Renal cortical epithelial cell (primary cell): ENCODE data around the gene FCN1. TPM values are rescaled to one million over a fixed set of nuclear protein-coding genes. Genes with fewer than 3 reads are reported as not detected.
"Not testable (repeated sequence)": the region's sequence is repeated elsewhere in the genome, so short reads cannot be mapped to it uniquely, and the experiment has no call there.

Experiments
- DNase-seq: peaks from one replicate; pipeline ENCODE4 v3.0.0-alpha.2; 2011; ENCODE audit warnings: low read depth
- total RNA-seq: library from RNA; depleted of rRNA; stranded (reverse); fragments of >200 nt; gene quantifications from 2 replicates; pipeline ENCODE4 v1.2.3, GENCODE V29; 2014

The FCN1 gene
- not detected in 2 replicates for total RNA-seq

DNA sequence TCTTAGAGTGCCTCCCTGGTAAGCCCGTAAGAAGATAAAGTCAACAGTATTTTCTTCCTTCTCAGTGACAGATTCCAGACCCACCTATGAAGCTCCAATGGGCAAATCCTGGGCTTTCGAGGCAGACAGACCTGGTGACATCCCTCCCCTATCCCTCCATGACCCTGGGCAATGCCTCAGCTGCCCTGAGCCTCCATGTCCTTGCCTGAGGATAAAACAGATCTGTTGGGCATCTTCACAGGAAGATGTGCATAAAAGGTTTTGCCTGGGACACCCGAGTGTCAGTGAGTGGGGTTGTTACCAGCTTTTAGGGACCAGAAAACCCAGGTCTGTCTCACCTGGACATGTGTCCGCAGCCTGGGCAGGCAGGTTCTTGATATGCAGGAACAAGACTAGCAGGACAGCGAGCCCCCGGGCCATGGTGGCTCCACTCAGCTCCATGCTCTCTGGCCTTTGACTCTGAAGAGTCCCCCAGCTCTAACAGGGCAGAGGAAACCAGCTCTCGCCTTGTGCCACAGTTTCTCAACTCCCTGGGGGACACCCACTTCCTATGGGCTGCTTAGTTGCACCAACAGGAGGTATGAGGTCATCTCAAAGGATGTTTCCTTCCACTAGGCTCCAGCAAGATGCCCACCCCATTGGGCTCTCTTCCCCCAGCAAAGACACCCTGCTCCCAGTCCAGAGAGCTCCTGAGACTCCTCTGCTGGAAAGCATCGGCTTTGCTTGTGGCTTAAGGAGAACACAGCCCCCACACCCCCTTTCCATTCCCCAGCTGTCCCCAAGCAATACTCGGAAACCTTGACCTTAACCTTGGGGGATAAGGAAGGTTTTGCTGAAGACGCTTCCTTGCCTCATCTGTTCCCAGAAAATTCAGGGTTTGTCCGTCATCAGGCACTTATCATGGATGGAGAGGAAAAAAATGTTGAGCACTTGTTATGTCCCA lies at the start of gene FCN1:
FCN1 (minus strand) TSS at position 482 of the 943 bp plus-strand sequence; CDS start at position 441, 41 bp downstream.
- no peak for DNase-seq

DNA sequence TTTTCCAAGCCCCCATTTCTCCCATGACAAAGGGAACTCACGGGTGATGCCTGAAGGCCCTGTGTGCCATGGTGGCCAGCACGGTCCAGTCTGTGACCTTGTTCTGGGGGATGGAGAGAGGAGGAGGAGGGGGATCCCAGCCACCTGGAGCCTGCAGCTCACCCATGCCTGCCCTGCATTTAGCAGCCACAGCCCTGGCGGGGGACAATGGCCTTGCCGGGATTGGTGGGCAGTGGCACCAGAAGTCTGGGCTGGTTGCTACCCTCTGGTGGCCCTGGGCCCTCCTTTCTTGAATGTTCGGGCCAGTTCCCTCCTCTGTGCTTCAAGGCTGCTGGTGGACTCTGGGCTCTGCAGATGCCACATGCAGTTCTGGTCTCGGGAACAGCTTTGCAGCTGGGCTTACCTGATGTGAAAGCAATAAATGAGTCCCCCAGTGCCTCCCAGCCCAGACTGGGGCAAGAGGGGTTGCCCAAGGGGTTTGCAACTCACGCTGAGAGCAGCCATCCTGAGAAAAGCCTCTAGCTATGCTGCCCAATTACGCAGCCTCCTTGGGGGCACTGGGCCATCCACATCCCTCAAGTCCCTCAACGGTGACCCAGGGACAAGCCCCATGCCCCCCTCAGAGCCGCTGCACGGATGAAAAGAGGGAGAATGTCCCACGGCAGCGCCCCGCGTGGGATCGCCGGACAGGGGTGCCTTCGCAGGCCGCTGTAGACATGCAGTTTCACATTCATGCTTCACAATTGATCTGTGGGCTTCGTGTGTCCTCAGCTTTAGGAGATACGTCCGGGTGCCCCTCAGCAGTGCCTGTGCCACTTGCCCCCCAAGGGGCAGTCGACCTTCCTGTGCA lies 49.2 kb upstream of the FCN1 start:
- no peak for DNase-seq

DNA sequence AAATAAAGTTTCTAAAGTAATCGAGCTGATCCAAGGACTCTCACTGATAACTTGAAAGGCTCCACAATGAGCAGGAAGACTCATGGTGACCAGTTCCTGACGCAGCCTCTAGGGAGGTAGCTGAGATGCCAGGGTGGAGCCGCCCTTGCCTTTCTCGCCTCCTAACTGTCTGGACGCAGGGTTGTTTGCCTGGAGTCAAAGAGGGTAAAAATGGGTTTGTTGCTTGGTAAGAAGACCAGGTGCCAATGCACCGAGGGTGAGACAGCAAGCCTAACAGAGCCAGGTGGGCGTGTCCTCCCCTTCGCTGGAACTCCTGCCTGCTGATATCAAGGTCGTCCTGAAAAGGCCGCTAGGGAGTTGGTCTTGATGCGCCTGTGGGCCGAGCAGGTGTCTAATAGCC lies 48.6 kb upstream of the FCN1 start:
- no peak for DNase-seq

DNA sequence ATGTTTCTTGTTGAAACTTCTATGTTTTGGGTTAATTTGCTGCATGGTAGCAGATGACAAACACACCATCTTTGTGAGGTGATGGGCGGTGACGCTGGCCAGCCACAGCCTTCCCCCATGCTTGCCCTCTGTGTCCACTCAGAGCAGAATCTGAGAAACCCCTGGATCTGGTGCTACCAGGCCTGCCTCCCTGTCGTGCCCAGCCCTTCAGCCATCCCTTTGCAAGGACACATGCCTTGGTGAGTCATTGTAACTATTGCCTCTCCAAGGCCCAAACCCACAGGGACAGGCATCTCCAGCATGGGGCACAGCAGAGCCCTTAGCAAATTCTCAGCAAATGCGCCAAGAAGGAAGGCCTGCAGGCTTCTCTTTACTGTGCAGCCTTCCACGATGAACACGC lies 48.1 kb upstream of the FCN1 start:
- DNase-seq: no peak

DNA sequence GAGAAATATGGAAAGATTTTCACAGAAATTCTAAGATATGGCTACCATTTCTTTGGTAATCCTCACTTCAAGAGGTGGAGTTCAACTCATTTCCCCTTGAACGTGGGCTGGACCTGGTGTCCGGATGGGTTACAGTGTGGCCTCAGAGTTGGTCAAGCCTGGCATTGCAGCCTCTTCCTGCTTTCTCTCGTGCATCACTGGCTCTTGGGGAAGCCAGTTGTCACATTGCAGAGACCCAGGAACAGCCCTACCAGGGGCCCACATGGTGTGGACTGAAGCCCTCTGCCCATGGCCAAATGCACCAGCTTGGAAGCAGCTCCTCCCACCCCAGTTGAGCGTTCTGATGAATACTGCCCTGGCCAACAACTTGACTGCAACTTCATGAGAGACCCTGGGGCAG lies 47.7 kb upstream of the FCN1 start:
- DNase-seq: no peak

DNA sequence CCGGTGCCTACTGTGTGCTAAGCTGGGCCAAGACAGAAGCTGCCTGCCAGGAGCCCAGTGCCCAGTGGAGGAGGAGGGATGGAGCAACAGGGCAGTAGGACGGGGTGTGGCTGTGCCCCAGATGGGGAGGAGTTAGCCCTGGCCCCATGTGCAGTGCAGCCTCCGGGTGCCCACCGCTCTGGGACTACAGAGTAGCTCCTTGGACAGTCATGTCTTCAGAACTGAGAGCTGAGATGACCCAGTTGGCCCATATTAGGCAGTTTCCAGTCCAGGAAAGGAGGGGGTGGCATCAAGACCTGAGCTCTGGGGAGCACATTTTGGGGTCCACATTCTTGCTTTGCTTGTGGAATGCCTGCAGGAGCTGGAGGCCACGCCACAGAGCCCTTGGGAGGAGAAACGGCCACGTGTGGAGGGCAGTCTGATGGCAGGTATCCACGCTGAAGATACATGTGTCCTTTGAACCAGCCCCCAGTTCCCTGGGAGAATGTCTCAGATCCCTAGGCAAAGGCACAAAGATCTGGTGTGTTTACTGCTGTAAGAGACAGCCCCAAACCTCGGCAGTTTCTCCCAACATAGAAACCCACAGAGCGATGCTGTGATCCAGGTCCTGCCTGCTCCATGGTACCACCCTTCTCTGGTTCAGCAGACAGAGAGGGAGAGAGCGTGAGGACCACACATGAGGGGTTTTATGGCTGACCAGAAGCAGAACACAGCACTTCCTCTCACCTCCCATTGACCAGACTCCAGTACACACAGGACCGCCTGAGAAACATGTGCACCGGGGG lies 46.8 kb upstream of the FCN1 start:
- no peak for DNase-seq

DNA sequence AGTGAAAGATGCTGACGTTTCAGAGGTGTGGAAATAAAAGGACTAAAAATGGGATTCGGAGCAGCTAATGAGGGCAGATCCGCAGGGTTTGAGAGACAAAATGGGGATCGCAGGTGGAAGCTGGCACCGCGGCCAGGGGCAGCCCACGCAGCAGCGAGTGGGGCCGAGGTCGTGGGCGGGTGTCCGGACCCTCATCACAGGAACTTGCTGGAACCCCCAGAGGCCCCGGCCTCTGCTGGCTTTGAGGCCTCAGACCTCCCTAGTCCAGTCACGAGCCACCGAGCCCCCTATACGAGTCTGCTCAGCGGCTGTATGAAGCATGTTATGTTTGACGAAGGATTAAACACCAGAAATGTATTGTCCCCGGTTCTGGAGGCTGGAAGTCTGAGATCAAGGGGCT lies 45.8 kb upstream of the FCN1 start:
- no peak for DNase-seq

DNA sequence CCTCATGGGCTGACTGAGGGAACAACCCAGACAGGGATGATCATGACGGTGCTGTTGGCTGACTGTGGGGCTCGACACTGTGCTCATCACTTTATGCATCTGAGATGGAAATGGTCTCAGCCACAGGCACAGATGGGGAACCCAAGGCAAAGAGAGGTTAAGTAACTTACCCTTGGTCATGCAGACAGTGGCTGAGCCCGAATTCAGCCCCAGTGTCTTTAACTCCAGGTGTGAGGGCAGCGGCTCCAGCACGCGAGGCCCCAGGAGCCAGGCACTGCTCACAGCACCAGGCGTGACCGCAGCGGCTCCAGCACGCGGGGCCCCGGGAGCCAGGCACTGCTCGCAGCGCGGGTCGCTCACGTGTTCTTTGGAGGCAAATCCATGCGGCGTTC lies 45.3 kb upstream of the FCN1 start:
- DNase-seq: no peak

DNA sequence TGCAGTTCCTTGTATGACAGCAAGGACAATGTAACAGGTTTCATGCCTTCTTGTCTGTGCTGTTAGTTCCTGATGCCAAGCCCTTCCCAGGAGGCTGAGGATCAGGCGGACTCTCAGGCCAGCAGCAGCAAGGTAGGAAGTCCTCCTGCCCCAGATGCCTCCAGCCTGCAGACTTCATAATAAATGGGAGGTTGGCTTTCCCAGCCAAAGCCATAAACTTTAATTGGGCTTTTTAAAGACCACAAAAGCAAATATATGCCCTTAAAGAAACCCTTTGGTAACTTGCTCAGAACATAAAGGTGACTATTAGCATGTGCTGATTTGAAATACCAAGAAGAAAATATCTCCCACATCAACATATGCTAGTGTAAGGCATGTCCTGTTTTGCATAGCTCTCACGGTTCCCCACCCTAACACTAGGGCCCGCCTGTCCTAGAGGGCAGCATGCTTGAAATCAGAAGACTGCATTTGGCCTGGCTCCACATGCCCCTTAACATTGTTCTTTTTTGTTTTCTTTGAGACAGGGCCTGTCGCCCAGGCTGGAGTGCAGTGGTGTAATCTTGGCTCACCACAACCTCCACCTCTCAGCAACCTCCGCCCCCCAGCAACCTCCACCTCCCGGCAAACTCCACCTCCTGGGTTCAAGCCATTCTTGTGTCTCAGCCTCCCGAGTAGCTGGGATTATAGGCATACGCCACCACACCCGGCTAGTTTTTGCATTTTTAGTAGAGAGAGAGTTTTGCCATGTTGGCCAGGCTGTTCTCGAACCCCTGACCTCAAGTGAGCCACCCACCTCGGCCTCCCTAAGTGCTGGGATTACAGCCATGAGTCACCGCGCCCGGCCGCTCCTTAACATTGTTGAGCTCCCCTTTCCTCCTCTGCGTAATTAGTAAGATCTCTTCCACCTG lies 44.6 kb upstream of the FCN1 start:
- DNase-seq: no peak

DNA sequence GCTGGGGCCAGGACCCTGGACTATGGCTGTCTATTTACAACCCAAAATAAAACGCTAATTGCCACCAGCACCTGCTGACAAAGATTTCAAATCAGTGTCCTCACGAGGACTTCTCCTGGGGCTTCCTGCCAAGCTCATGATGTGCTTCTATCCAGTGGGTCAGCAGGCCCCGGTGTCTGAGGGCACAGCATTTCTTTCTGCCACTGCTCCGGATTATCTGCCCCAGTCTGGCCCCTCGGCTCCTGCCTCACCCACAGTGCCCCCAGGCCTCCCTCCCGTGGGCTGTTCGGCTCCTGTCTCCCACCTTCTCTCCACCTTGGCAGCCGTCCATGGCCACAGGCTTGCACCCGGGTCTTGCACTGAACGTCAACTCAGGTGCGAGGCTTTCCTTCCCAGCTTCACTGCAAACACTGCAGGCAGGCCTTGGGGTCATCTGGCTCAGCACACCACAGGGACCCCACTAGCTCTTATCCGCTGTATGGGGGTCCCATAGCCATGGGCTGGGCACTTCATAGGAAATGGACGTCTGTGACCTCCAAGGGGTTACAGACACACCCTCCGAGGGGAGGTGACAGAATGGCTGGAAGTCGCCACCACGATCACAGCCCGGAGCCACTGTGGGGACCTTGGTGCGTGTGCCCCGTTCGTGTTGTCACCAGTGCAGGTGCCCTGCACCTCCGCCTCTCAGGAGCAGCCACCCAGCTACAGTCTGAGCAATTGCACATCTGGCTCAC lies 43.8 kb upstream of the FCN1 start:
- DNase-seq: no peak

DNA sequence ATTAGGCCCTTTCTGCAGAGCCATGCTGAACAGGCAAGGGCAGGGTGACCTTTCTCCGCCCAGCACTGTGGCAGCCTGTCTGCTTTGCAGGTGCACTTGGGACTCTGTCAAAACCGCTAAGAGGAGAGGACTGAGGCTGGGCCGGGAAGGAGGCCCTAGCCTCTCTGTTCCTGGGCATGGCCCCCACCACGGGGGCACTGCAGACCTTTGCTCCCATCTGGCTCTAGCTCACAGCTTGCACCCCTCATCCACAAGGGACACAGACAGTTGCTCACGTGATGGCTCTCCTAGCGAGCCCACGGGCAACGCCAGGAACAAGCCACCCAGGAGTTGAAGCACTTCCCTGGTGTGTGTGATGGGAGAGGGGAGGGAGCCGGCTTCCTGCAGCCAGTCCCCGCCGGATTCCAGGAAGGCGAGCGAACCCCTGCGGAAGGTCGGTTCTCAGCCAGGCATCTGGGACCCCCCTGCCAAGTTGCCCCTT lies 43.0 kb upstream of the FCN1 start:
- no peak for DNase-seq

DNA sequence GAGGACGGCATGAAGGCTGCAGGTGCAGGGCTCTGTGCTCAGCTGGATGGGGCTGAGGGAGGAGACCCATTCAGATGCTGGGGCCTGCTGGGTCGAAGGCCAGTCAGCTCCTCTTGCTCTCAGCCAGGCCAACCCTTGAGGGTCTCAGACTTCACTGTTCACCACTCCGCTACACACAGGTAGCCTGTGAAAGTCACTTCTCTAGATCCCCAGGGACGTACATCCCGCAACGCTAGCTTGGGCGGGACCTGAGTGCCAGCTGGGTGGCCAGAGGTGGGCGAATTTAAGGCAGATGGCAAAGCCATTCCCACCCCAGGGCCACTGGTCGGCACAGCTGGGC lies 42.2 kb upstream of the FCN1 start:
- DNase-seq: no peak

DNA sequence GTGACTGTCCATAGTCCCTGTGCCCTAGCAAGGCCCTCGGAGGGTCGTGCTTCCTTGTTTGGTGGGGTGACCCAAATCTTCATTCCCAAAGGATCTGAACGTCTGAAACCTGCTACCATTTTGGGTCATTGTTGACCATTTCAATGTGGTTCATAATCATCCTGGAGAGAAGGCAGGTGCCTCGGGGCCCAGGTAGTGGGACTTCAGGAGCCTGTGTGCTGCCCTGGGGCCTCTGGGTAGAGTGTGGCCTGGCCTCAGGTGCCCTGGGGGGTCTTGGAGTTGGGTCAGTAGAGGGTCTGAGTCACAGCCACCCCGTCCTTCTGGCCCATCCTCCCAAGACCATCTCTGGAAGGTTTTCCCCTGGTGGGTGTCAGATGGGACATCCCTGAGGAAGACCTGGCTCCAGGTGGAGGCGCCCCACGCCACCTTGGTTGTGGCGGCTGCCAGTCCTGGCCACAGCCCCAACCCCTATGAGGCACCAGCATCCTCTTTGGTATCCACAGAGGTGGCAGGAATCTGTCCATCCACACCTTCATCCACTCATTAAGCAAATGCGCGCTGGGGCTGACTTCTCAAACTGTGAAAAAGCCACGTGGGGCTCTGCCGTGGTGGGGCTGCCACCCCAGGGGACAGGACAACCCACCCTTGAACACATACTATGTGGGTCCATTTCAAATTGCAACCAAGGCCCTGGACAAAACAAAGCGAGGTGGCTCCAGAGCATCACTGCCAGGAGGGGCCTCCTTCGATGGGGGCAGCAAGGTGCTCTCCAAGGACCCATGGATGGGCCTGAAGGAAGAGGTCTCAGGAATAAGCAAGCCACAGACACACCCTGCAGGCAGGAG lies 41.6 kb upstream of the FCN1 start:
- DNase-seq: no peak

DNA sequence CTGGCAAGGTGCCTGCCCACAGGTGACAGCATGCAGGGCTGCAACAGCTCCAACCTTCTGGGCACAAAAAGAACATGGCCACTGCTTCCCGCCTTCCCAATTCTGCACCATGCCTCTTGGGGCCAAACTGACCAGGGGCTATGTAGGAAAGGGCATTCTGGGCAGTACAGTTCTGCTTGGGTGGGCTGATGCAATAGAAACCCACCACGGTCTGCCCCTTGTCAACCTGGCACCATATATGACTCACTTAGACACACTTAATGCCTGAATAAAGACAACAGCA lies 40.2 kb upstream of the FCN1 start:
- no peak for DNase-seq

DNA sequence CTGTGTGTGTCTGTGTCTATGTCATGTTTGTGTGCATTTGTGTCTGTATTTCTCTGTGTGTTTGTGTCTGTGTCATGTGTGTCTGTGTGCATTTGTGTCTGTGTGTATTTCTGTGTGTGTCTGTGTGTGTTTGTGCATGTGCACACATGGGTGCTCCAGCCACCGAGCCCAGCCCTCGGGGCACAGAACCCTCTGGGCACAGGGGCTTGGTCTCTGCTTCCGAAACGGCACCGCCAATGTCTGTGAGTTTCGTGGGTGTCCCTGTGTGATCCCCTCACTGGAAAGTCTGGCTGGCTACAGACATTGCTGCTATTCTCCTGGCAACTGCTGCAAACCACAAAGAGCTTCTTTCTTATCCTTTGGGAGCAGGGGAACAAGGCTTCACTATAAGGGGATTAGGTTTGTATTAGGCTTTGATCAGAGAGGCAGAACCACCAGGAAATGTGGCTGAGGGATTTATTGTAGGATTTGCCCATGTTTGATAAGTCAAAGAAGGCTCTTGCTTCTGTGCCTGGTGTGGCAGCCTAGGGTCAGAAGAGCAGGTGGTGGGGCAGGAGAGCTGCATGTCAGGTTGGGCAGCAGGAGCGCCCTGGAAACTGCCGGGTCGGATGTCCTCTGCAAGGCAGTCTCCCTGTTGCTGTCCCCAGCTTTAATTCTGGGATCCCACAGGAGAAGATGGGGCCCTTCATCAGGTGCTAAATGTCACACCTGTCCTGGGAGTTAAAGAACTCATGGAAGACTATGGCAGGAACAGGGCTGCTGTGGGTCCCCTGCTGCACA lies 39.6 kb upstream of the FCN1 start:
- no peak for DNase-seq

DNA sequence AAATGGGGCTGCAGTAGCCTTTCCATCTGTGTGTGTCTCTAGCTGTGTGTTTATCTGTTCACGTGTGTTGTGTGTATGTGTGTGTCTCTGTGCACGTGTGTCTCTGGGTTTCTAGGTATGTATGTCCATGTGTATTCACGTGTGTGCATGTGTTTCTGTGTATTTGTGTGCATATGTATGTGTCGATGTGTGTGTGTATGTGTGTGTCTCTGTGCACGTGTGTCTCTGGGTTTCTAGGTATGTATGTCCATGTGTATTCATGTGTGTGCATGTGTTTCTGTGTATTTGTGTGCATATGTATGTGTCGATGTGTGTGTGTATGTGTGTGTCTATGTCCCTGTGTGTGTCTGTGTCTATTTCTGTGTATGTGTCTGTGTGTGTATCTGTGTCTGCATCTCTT lies 38.7 kb upstream of the FCN1 start:
- not testable (repeated sequence) for DNase-seq

DNA sequence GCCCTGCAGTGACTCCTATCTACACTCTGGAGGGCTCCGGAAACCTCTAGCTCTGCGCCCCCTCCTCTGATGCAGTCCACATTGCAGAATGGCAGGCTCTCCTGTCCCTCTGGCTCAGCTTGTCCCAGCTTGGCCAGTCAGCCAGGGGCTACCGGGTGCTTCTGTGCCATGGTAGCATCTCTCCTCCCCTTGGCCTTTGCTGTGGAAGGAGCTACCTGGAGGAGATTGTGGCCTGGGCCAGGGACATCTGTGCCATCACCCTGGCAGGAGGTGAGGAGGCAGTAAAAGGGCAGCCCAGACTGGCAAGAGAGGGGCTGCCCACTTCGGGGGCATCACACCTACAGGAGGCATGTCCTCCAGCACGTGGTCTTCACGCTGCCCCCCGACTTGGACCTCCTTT lies 38.1 kb upstream of the FCN1 start:
- no peak for DNase-seq

DNA sequence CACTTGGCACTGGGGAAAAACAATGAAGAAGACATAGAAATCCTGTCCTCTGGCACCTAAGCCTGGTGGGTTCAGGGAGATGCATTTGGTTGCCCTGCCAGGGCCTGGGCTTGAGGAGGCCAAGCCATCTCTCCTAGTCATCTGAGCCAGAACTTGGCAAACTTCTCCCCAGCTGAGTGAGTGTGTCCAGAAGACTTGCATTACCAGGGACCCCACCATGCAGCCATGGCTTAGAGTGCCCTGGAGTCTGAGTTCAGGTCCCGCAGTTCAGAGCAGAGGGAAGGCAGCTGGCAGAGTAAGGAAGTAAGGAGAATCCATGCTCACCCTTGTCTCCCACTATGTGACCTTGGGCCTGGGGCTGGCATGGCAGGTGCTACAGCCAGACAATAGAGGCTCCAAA lies 37.4 kb upstream of the FCN1 start:
- DNase-seq: no peak

DNA sequence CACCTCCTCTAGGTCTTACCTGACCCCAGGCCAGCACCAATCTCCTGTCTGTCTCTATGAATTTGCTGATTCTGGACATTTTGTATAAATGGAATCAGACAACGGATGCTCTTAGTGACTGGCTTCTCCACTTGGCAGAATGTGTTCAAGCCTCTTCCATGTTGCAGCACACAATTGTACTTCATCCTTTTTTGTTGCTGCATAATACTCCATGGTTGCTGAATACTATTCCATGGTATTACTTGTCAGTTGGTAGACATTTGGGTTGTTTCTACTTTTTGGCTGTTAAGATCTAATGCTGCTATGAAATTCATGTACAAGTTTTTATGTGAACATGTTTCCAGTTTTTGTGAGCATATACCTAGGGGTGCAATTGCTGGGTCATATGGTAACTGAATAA lies 34.3 kb upstream of the FCN1 start:
- DNase-seq: no peak
